CD4-positive, alpha-beta T cell (primary cell): ENCODE data around the gene CH25H. TPM values are rescaled to one million over a fixed set of nuclear protein-coding genes. Genes with fewer than 3 reads are reported as not detected.
"Not testable (repeated sequence)": the region's sequence is repeated elsewhere in the genome, so short reads cannot be mapped to it uniquely, and the experiment has no call there.

ENCODE experiments used
- ATAC-seq: fragments of 200-7000 bp; cut with Tn5 transposase; one replicate; pipeline ENCODE4 v1.10.0; 2022; ENCODE audit warnings: mild to moderate bottlenecking; ENCODE audit not compliant: poor library complexity
- CTCF ChIA-PET: fragments of 350-600 bp; sonication (Branson Sonifier 250); formaldehyde crosslinking; loops from one replicate; lab custom pipeline; 2021; ENCODE audit warnings: antibody characterized with exemption, inconsistent platforms; lab: Charles Lee
- POLR2A ChIA-PET: fragments of 350-600 bp; sonication (Branson Sonifier 250); formaldehyde crosslinking; loops from one replicate; lab custom pipeline; 2021; ENCODE audit warnings: antibody characterized with exemption, inconsistent platforms; lab: Charles Lee
- DNase-seq, 14 experiments: peaks; one replicate each; pipeline ENCODE4 v3.0.0-alpha.2; 2013 to 2020; ENCODE audit warnings: mixed read lengths in 2 of 14
- H3K27ac ChIP-seq, 2 donors: one replicate each; pipeline versions ENCODE4 v1.5.1 to v1.7.0; 2013; ENCODE audit warnings: low read length in 2 of 2, low read depth in 1 of 2, mild to moderate bottlenecking in 1 of 2
- H3K27me3 ChIP-seq, 2 experiments: 1 replicate in 1 of 2; 2 replicates in 1 of 2; pipeline versions ENCODE4 v1.6.1 to v1.7.0; 2013; ENCODE audit warnings: low read length in 2 of 2, control low read depth in 1 of 2, mild to moderate bottlenecking in 1 of 2, moderate library complexity in 1 of 2; ENCODE audit not compliant: insufficient read depth in 2 of 2, control insufficient read depth in 1 of 2
- H3K36me3 ChIP-seq: one replicate; pipeline ENCODE4 v1.6.1; 2013; ENCODE audit warnings: low read length, control low read depth; ENCODE audit not compliant: insufficient read depth
- H3K4me1 ChIP-seq: one replicate; pipeline ENCODE4 v1.6.1; 2013; ENCODE audit warnings: low read length, control low read depth; ENCODE audit not compliant: insufficient read depth
- H3K4me3 ChIP-seq: one replicate; pipeline ENCODE4 v1.5.1; 2013; ENCODE audit warnings: mild to moderate bottlenecking, low read length, moderate library complexity
- H3K9me3 ChIP-seq, 2 experiments: 1 replicate in 1 of 2; 2 replicates in 1 of 2; pipeline versions ENCODE4 v1.6.1 to v1.7.0; 2013; ENCODE audit warnings: low read length in 2 of 2, mild to moderate bottlenecking in 2 of 2, control low read depth in 1 of 2, moderate library complexity in 1 of 2; ENCODE audit not compliant: control insufficient read depth in 1 of 2, insufficient read depth in 1 of 2
- H3K27ac Mint-ChIP-seq: one replicate; pipeline ENCODE4 v1.8.0; 2020; ENCODE audit warnings: mixed read lengths
- H3K27me3 Mint-ChIP-seq: one replicate; pipeline ENCODE4 v1.8.0; 2021; ENCODE audit warnings: mixed read lengths
- H3K36me3 Mint-ChIP-seq: one replicate; pipeline ENCODE4 v1.8.0; 2021; ENCODE audit warnings: low read depth, mixed read lengths
- H3K4me1 Mint-ChIP-seq: one replicate; pipeline ENCODE4 v1.8.0; 2021; ENCODE audit warnings: low read depth, mixed read lengths
- H3K4me3 Mint-ChIP-seq: one replicate; pipeline ENCODE4 v1.8.0; 2020; ENCODE audit warnings: mild to moderate bottlenecking, mixed read lengths
- H3K9me3 Mint-ChIP-seq: one replicate; pipeline ENCODE4 v1.8.0; 2020; ENCODE audit warnings: mixed read lengths
- CTCF ChIP-seq: fragments of 200-600 bp; IDR thresholded peaks from one replicate; pipeline ENCODE4 v1.8.0; 2022; ENCODE audit warnings: antibody characterized with exemption, mild to moderate bottlenecking
- intact Hi-C, 2 experiments: fragments of 100-400 bp; cut with DNase I in 1 of 2; cut with micrococcal nuclease in 1 of 2; formaldehyde crosslinking; loops; one replicate each; pipeline versions ENCODE4 v1.15.1 to v1.9.0; 2023 to 2025; cut with DNase I, micrococcal nuclease
- total RNA-seq, 174 experiments: library from RNA in 2 of 174; stranded (reverse) in 2 of 174; gene quantifications; one replicate each; pipeline ENCODE4 v1.2.3 and lab custom pipeline; 2021 to 2026

CH25H gene
- total RNA-seq, 2 experiments from 2014 or later: 0.49 to 0.50 TPM

GRCh38 chr10:89248990-89249389 lies 41.9 kb upstream of the CH25H start:
- ChIA-PET POLR2A (no interaction called here), CTCF (no interaction called here)
- Mint-ChIP-seq H3K4me1 (peaks cover 36% of the 10 kb centered on the region), H3K27me3 (no peaks in the 10 kb centered on the region), H3K9me3 (no peaks in the 10 kb centered on the region), H3K27ac (peak overlapping the region; percentile 21), H3K36me3 (peaks cover 21% of the 10 kb centered on the region), H3K4me3 (no peak overlapping the region)
- H3K9me3 ChIP-seq: peaks cover 0 to 2% of the 10 kb centered on the region in 2 experiments
- intact Hi-C loops: no loop called here
- no peak overlapping the region for H3K4me3 ChIP-seq
- no peak for DNase-seq
- H3K36me3 ChIP-seq: peaks cover 7% of the 10 kb centered on the region
- ATAC-seq: no peak
- H3K4me1 ChIP-seq: peaks cover 10% of the 10 kb centered on the region
- H3K27me3 ChIP-seq: no peaks in the 10 kb centered on the region
- H3K27ac ChIP-seq: no peak overlapping the region
- no peak for TF ChIP-seq CTCF

GRCh38 chr10:89247623-89248022 lies 40.5 kb upstream of the CH25H start:
- H3K27me3 Mint-ChIP-seq, POLR2A ChIA-PET, DNase-seq, H3K27ac ChIP-seq, H3K27me3 ChIP-seq, H3K27ac Mint-ChIP-seq, H3K9me3 Mint-ChIP-seq, ATAC-seq, H3K4me3 Mint-ChIP-seq, intact Hi-C loops, H3K9me3 ChIP-seq, H3K4me3 ChIP-seq: not testable (repeated sequence)
- Mint-ChIP-seq H3K4me1 (peaks cover 46% of the 10 kb centered on the region), H3K36me3 (peaks cover 26% of the 10 kb centered on the region)
- Histone ChIP-seq H3K36me3 (peaks cover 15% of the 10 kb centered on the region), H3K4me1 (peaks cover 10% of the 10 kb centered on the region)
- CTCF ChIA-PET: interaction anchor here (0.7 to 1.8 kb wide), 2 partner anchors 29 to 34 kb away, joined by 3 to 6 read pairs; no protein-coding TSS in a partner anchor

GRCh38 chr10:89245802-89246201 lies 38.7 kb upstream of the CH25H start:
- Histone ChIP-seq H3K9me3 (no peaks in the 10 kb centered on the region), H3K27ac (no peak overlapping the region), H3K4me1 (peaks cover 3% of the 10 kb centered on the region), H3K27me3 (no peaks in the 10 kb centered on the region), H3K36me3 (peaks cover 19% of the 10 kb centered on the region), H3K4me3 (no peak overlapping the region)
- ChIA-PET POLR2A (no interaction called here), CTCF (interaction anchor here (1.8 kb wide), 1 partner anchor 28 kb away, joined by 6 read pairs; no protein-coding TSS in a partner anchor)
- Mint-ChIP-seq H3K27ac (no peak overlapping the region), H3K4me1 (peaks cover 37% of the 10 kb centered on the region), H3K4me3 (no peak overlapping the region), H3K36me3 (peaks cover 44% of the 10 kb centered on the region), H3K27me3 (no peaks in the 10 kb centered on the region), H3K9me3 (no peaks in the 10 kb centered on the region)
- no peak for ATAC-seq
- no peak for TF ChIP-seq CTCF
- no peak for DNase-seq
- intact Hi-C loops: no loop called here
